H9 (cell line): ENCODE data around the gene SS18L1. TPM values are rescaled to one million over a fixed set of nuclear protein-coding genes. Genes with fewer than 3 reads are reported as not detected.

ENCODE experiments used
- DNase-seq: peaks from one replicate; pipeline ENCODE4 v3.0.0-alpha.2; 2017
- H2AFZ ChIP-seq: one replicate; pipeline ENCODE4 v1.6.1; 2013; ENCODE audit warnings: mild to moderate bottlenecking, low read length, control low read depth, moderate library complexity
- H2AK5ac ChIP-seq: 2 replicates; pipeline ENCODE4 v1.6.1; 2013; ENCODE audit warnings: low read length, control low read depth, mixed read lengths; ENCODE audit not compliant: insufficient read length
- H2BK120ac ChIP-seq: one replicate; pipeline ENCODE4 v1.6.1; 2013; ENCODE audit warnings: low read depth, mild to moderate bottlenecking, low read length, control low read depth, inconsistent platforms; ENCODE audit not compliant: poor library complexity, severe bottlenecking
- H2BK12ac ChIP-seq: 2 replicates; pipeline ENCODE4 v1.6.1; 2013; ENCODE audit warnings: low read length, control low read depth, mixed read lengths, low read depth; ENCODE audit not compliant: insufficient read length
- H2BK15ac ChIP-seq: 2 replicates; pipeline ENCODE4 v1.6.1; 2013; ENCODE audit warnings: low read depth, low read length, control low read depth
- H2BK20ac ChIP-seq: one replicate; pipeline ENCODE4 v1.6.1; 2013; ENCODE audit warnings: low read depth, mild to moderate bottlenecking, low read length, control low read depth, inconsistent platforms; ENCODE audit not compliant: poor library complexity, severe bottlenecking
- H2BK5ac ChIP-seq: 2 replicates; pipeline ENCODE4 v1.6.1; 2013; ENCODE audit warnings: low read length, control low read depth, mixed read lengths; ENCODE audit not compliant: insufficient read length
- H3K14ac ChIP-seq: 2 replicates; pipeline ENCODE4 v1.6.1; 2013; ENCODE audit warnings: low read length, control low read depth; ENCODE audit not compliant: insufficient read depth
- H3K18ac ChIP-seq: 2 replicates; pipeline ENCODE4 v1.6.1; 2013; ENCODE audit warnings: low read depth, mild to moderate bottlenecking, mixed read lengths, low read length, control low read depth; ENCODE audit not compliant: insufficient read length
- H3K23ac ChIP-seq: 2 replicates; pipeline ENCODE4 v1.6.1; 2013; ENCODE audit warnings: low read length, control low read depth, mixed read lengths, low read depth; ENCODE audit not compliant: insufficient read length
- H3K23me2 ChIP-seq: 2 replicates; pipeline ENCODE4 v1.6.1; 2013; ENCODE audit warnings: low read depth, mild to moderate bottlenecking, mixed read lengths, low read length, control low read depth; ENCODE audit not compliant: insufficient read length, poor library complexity, severe bottlenecking
- H3K27ac ChIP-seq: 2 replicates; pipeline ENCODE4 v1.5.1; 2013; ENCODE audit warnings: low read length, control low read depth, mixed read lengths, low read depth; ENCODE audit not compliant: insufficient read length
- H3K27me3 ChIP-seq: 2 replicates; pipeline ENCODE4 v1.6.1; 2013; ENCODE audit warnings: low read length, control low read depth, inconsistent platforms; ENCODE audit not compliant: insufficient read depth
- H3K4ac ChIP-seq: 2 replicates; pipeline ENCODE4 v1.6.1; 2013; ENCODE audit warnings: low read depth, mild to moderate bottlenecking, control low read depth, inconsistent platforms, low read length, moderate library complexity
- H3K4me1 ChIP-seq: 2 replicates; pipeline ENCODE4 v1.6.1; 2013; ENCODE audit warnings: low read length, control low read depth, inconsistent platforms; ENCODE audit not compliant: insufficient read depth
- H3K4me2 ChIP-seq: 2 replicates; pipeline ENCODE4 v1.6.1; 2013; ENCODE audit warnings: low read length, control low read depth, mixed read lengths; ENCODE audit not compliant: insufficient read length, insufficient read depth
- H3K56ac ChIP-seq: 2 replicates; pipeline ENCODE4 v1.6.1; 2013; ENCODE audit warnings: low read depth, mild to moderate bottlenecking, mixed read lengths, low read length, control low read depth; ENCODE audit not compliant: insufficient read length
- H3K79me1 ChIP-seq: 2 replicates; pipeline ENCODE4 v1.6.1; 2013; ENCODE audit warnings: low read depth, mild to moderate bottlenecking, moderate library complexity, low read length, control low read depth, inconsistent platforms; ENCODE audit not compliant: insufficient read depth, poor library complexity, severe bottlenecking
- H3K79me2 ChIP-seq: 2 replicates; pipeline ENCODE4 v1.6.1; 2013; ENCODE audit warnings: low read length, control low read depth, inconsistent platforms; ENCODE audit not compliant: insufficient read depth
- H3K9ac ChIP-seq: 2 replicates; pipeline ENCODE4 v1.6.1; 2013; ENCODE audit warnings: low read length, control low read depth, mixed read lengths; ENCODE audit not compliant: insufficient read length; ENCODE audit errors: extremely low read depth
- H3K9me3 ChIP-seq: one replicate; pipeline ENCODE4 v1.6.1; 2013; ENCODE audit warnings: low read depth, low read length, inconsistent platforms; ENCODE audit not compliant: control insufficient read depth
- H3T11ph ChIP-seq: one replicate; pipeline ENCODE4 v1.6.1; 2013; ENCODE audit warnings: mild to moderate bottlenecking, low read length, control low read depth, inconsistent platforms
- H4K20me1 ChIP-seq: one replicate; pipeline ENCODE4 v1.6.1; 2013; ENCODE audit not compliant: control insufficient read depth, insufficient read length, insufficient read depth
- H4K5ac ChIP-seq: 2 replicates; pipeline ENCODE4 v1.6.1; 2013; ENCODE audit warnings: low read depth, mild to moderate bottlenecking, mixed read lengths, low read length, control low read depth; ENCODE audit not compliant: insufficient read length
- H4K8ac ChIP-seq: replicated peaks from 2 replicates; pipeline ENCODE4 v1.6.1; 2013; ENCODE audit warnings: low read length, control low read depth, mixed read lengths, low read depth; ENCODE audit not compliant: insufficient read length
- H4K91ac ChIP-seq: 2 replicates; pipeline ENCODE4 v1.6.1; 2013; ENCODE audit warnings: low read depth, mild to moderate bottlenecking, moderate library complexity, mixed read lengths, low read length, control low read depth; ENCODE audit not compliant: insufficient read length
- H3K27ac Mint-ChIP-seq, 3 experiments: 2 replicates in 2 of 3; 3 replicates in 1 of 3; pipeline ENCODE4 v1.8.0; 2020 to 2021; ENCODE audit warnings: mixed read lengths in 3 of 3, mild to moderate bottlenecking in 1 of 3, moderate library complexity in 1 of 3
- H3K27me3 Mint-ChIP-seq: 2 replicates; pipeline ENCODE4 v1.8.0; 2021; ENCODE audit warnings: low read depth, mild to moderate bottlenecking, moderate library complexity, mixed read lengths
- H3K36me3 Mint-ChIP-seq, 3 experiments: 2 replicates in 2 of 3; 3 replicates in 1 of 3; pipeline ENCODE4 v1.8.0; 2020 to 2021; ENCODE audit warnings: low read depth in 3 of 3, mixed read lengths in 3 of 3; ENCODE audit not compliant: insufficient read depth in 1 of 3
- H3K4me1 Mint-ChIP-seq, 2 experiments: 2 replicates each; pipeline ENCODE4 v1.8.0; 2020; ENCODE audit warnings: mixed read lengths in 2 of 2
- H3K4me3 Mint-ChIP-seq, 2 experiments: 2 replicates in 1 of 2; 3 replicates in 1 of 2; pipeline ENCODE4 v1.8.0; 2020 to 2021; ENCODE audit warnings: mild to moderate bottlenecking in 2 of 2, mixed read lengths in 2 of 2, moderate library complexity in 1 of 2
- H3K9me3 Mint-ChIP-seq, 2 experiments: 2 replicates in 1 of 2; 3 replicates in 1 of 2; pipeline ENCODE4 v1.8.0; 2020; ENCODE audit warnings: mild to moderate bottlenecking in 2 of 2, mixed read lengths in 2 of 2, moderate library complexity in 1 of 2
- CTCF ChIP-seq: fragments of 200-600 bp; sonication (generic); conservative IDR thresholded peaks from 3 replicates; pipeline ENCODE4 v1.8.0; 2021; ENCODE audit warnings: antibody characterized with exemption, mild to moderate bottlenecking
- WGBS: extraction: QIAGEN DNeasy Blood & Tissue Kit; methylation state at CpG from one replicate; pipeline ENCODE4 v1.1.7; 2013; ENCODE audit warnings: missing lambda C conversion rate, low lambda C conversion rate, mixed read lengths; ENCODE audit not compliant: insufficient read length; ENCODE audit errors: extremely low coverage; 5-methylcytosine and 5-hydroxymethylcytosine counted together
- total RNA-seq: library from RNA; stranded (reverse); gene quantifications from 2 replicates; pipeline ENCODE4 v1.2.1, GENCODE V29; 2021

The SS18L1 gene
- total RNA-seq, 1 experiment from 2014 or later = 22.2 TPM

DNA sequence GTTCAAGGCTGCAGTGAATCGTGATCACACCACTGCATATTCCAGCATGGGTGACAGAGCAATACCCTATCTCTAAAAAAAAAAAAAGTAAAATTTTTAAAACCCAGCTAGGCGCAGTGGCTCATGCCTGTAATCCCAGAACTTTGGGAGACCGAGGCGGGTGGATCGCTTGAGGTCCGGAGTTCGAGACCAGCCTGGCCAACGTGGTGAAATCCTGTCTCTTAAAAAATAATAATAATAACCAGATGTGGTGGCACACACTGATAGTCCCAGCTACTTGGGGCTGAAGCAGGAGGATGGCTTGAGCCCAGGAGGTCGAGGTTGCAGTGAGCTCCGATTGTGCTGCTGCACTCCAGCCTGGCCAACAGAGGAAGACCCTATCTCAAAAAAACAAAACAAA is 52.7 kb downstream of the SS18L1 start:
- Histone ChIP-seq H2BK20ac (no peak overlapping the region), H2BK15ac (no peak overlapping the region), H3K79me1 (no peaks in the 10 kb centered on the region), H3K79me2 (no peaks in the 10 kb centered on the region), H3T11ph (no peak overlapping the region), H2AFZ (no peak overlapping the region), H4K91ac (no peak overlapping the region), H2BK120ac (no peak overlapping the region), H3K18ac (no peak overlapping the region), H4K20me1 (no peaks in the 10 kb centered on the region), H3K4ac (no peak overlapping the region), H3K9me3 (no peaks in the 10 kb centered on the region), H3K27ac (no peak overlapping the region), H2AK5ac (no peak overlapping the region), H4K8ac (no peak overlapping the region), H3K56ac (no peak overlapping the region), H2BK12ac (no peak overlapping the region), H3K9ac (no peak overlapping the region), H3K23me2 (no peaks in the 10 kb centered on the region), H3K4me1 (no peaks in the 10 kb centered on the region), H3K27me3 (no peaks in the 10 kb centered on the region), H3K4me2 (no peak overlapping the region), H4K5ac (no peak overlapping the region), H2BK5ac (no peak overlapping the region), H3K14ac (no peak overlapping the region), H3K23ac (no peak overlapping the region)
- no peak for DNase-seq
- no peak overlapping the region for H3K27ac Mint-ChIP-seq
- no peaks in the 10 kb centered on the region for H3K27me3 Mint-ChIP-seq
- no peaks in the 10 kb centered on the region for H3K4me1 Mint-ChIP-seq
- no peak for TF ChIP-seq CTCF
- no CpG with 5 or more reads among the region's 10 CpGs for WGBS
- peaks cover 17 to 34% (median 32%) of the 10 kb centered on the region in 3 experiments; a peak in 6 of 7 replicates for H3K36me3 Mint-ChIP-seq
- H3K9me3 Mint-ChIP-seq = no peaks in the 10 kb centered on the region
- no peak overlapping the region for H3K4me3 Mint-ChIP-seq
